ENCODE data around the gene SORCS2. TPM values are rescaled to one million over a fixed set of nuclear protein-coding genes. Genes with fewer than 3 reads are reported as not detected.
A peak's percentile ranks its signal among the peaks of the same experiment; 100 is the strongest.

SORCS2 gene
- total and polyA plus RNA-seq, 2 of the 13 experiments (the other 11 are each of a cell fraction or from before 2014, with no cell fraction given), result 0.82 to 1.0 TPM

GRCh38 chr4:7167706-7168105 is 24.6 kb upstream of the SORCS2 start:
- POLR2A ChIA-PET, result interaction anchor here (1.3 kb wide), 1 partner anchor 64 kb away, joined by 7 read pairs; no protein-coding TSS in a partner anchor
- H3K4me2 ChIP-seq (ENCODE audit: low read depth, low read length), result peak overlapping the region; percentile 59
- CTCF ChIA-PET (ENCODE audit: low intra/inter-chr PET ratio, low total read pairs), result no interaction called here
- H3K9me3 ChIP-seq (ENCODE audit: low read length), result no peaks in the 10 kb centered on the region
- FAIRE-seq (peak; percentile 49), DNase-seq (ENCODE audit: low spot score) (peak; percentile 40), ATAC-seq (peak; percentile 81)
- no TSS peak for BruUV-seq (replicated peaks)
- in situ Hi-C loops (cut with HindIII; ENCODE audit: extremely low pct_ligation_motif_present, low pct_unique_long_range_greater_than_20kb), result no loop called here
- peaks cover 27% of the 10 kb centered on the region for H3K4me1 ChIP-seq (ENCODE audit: insufficient read depth, low read length)
- no peaks in the 10 kb centered on the region for H3K36me3 ChIP-seq (replicated peaks in 1 of 2; ENCODE audit: control insufficient read depth in 1 of 2, insufficient read depth in 2 of 2, low read length in 2 of 2)
- no peak overlapping the region for H3K9ac ChIP-seq (ENCODE audit: insufficient read depth, low read depth, low read length)
- H3K27ac ChIP-seq (ENCODE audit: extremely low read length, insufficient read depth, low read length), result no peak overlapping the region
- H3K79me2 ChIP-seq (ENCODE audit: insufficient read depth, low read length), result no peaks in the 10 kb centered on the region
- intact Hi-C loops (cut with micrococcal nuclease; ENCODE audit: unreplicated experiment), result loop anchor here (2.0 kb wide), 1 partner anchor 65 kb away; no protein-coding TSS in a partner anchor
- H3K27me3 ChIP-seq (ENCODE audit: control insufficient read depth in 1 of 2, insufficient read depth in 2 of 2, low read length in 2 of 2), result peaks cover 0 to 20% of the 10 kb centered on the region in 2 experiments; a peak in 1 of 5 replicates
- 4% methylated on average over 4 of the region's 4 CpGs for WGBS (ENCODE audit: low lambda C conversion rate)
- no peaks in the 10 kb centered on the region for H4K20me1 ChIP-seq (ENCODE audit: insufficient read depth, low read length)
- no peak overlapping the region for H2AFZ ChIP-seq (ENCODE audit: low read length)
- no peak overlapping the region; a peak in 1 of 6 replicates for H3K4me3 ChIP-seq (replicated peaks in 1 of 3; ENCODE audit: insufficient read depth in 1 of 3, low read depth in 2 of 3, low read length in 3 of 3)
- TF ChIP-seq IKZF1 (IDR thresholded peaks at IDR 0.05) (no peak), STAG1 (CRISPR knock-in tag; IDR thresholded peaks at IDR 0.05) (peak; percentile 17; the same call in 1 of the 2 replicates), SMC3 (IDR thresholded peaks at IDR 0.05; ENCODE audit: low read length) (peak; percentile 1; the same call in 1 of the 2 replicates), ASH2L (IDR thresholded peaks at IDR 0.05; ENCODE audit: insufficient read length, low read depth, low read length) (no peak), ZNF17 (CRISPR knock-in tag; IDR thresholded peaks at IDR 0.05) (no peak), ZIK1 (CRISPR knock-in tag; IDR thresholded peaks at IDR 0.05; ENCODE audit: borderline replicate concordance, low read depth) (no peak), PLSCR1 (CRISPR knock-in tag; IDR thresholded peaks at IDR 0.05; ENCODE audit: borderline replicate concordance) (no peak), NCOA2 (CRISPR knock-in tag; IDR thresholded peaks at IDR 0.05) (0 out of 2 replicates have a peak, but pooled peaks have one; percentile 3), ZNF18 (CRISPR knock-in tag; IDR thresholded peaks at IDR 0.05; ENCODE audit: insufficient replicate concordance) (no peak), FOXA1 (IDR thresholded peaks at IDR 0.05) (no peak), FOXA1 (CRISPR knock-in tag; IDR thresholded peaks at IDR 0.05) (0 out of 2 replicates have a peak, but pooled peaks have one; percentile 11), ZC3H4 (CRISPR knock-in tag; IDR thresholded peaks at IDR 0.05; ENCODE audit: borderline replicate concordance) (no peak), TBX2 (CRISPR knock-in tag; IDR thresholded peaks at IDR 0.05; ENCODE audit: borderline replicate concordance) (no peak)
- TF ChIP-seq, protein P1, sequence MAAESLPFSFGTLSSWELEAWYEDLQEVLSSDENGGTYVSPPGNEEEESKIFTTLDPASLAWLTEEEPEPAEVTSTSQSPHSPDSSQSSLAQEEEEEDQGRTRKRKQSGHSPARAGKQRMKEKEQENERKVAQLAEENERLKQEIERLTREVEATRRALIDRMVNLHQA (CRISPR knock-in tag; IDR thresholded peaks at IDR 0.05), result no peak
- TF ChIP-seq, protein P2, sequence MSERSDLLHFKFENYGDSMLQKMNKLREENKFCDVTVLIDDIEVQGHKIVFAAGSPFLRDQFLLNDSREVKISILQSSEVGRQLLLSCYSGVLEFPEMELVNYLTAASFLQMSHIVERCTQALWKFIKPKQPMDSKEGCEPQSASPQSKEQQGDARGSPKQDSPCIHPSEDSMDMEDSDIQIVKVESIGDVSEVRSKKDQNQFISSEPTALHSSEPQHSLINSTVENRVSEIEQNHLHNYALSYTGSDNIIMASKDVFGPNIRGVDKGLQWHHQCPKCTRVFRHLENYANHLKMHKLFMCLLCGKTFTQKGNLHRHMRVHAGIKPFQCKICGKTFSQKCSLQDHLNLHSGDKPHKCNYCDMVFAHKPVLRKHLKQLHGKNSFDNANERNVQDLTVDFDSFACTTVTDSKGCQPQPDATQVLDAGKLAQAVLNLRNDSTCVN (CRISPR knock-in tag; IDR thresholded peaks at IDR 0.05; ENCODE audit: borderline replicate concordance), result peak; percentile 11; the same call in 1 of the 2 replicates
- TF ChIP-seq, protein P3, sequence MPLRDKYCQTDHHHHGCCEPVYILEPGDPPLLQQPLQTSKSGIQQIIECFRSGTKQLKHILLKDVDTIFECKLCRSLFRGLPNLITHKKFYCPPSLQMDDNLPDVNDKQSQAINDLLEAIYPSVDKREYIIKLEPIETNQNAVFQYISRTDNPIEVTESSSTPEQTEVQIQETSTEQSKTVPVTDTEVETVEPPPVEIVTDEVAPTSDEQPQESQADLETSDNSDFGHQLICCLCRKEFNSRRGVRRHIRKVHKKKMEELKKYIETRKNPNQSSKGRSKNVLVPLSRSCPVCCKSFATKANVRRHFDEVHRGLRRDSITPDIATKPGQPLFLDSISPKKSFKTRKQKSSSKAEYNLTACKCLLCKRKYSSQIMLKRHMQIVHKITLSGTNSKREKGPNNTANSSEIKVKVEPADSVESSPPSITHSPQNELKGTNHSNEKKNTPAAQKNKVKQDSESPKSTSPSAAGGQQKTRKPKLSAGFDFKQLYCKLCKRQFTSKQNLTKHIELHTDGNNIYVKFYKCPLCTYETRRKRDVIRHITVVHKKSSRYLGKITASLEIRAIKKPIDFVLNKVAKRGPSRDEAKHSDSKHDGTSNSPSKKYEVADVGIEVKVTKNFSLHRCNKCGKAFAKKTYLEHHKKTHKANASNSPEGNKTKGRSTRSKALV (CRISPR knock-in tag; IDR thresholded peaks at IDR 0.05), result 0 out of 2 replicates have a peak, but pooled peaks have one; percentile 44
- TF ChIP-seq, protein P4, sequence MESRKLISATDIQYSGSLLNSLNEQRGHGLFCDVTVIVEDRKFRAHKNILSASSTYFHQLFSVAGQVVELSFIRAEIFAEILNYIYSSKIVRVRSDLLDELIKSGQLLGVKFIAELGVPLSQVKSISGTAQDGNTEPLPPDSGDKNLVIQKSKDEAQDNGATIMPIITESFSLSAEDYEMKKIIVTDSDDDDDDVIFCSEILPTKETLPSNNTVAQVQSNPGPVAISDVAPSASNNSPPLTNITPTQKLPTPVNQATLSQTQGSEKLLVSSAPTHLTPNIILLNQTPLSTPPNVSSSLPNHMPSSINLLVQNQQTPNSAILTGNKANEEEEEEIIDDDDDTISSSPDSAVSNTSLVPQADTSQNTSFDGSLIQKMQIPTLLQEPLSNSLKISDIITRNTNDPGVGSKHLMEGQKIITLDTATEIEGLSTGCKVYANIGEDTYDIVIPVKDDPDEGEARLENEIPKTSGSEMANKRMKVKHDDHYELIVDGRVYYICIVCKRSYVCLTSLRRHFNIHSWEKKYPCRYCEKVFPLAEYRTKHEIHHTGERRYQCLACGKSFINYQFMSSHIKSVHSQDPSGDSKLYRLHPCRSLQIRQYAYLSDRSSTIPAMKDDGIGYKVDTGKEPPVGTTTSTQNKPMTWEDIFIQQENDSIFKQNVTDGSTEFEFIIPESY (CRISPR knock-in tag; IDR thresholded peaks at IDR 0.05), result no peak
